NCI-H69 (cell line): ENCODE data around the gene CAPS2.
A peak's percentile ranks its signal among the peaks of the same experiment; 100 is the strongest.

Experiments
- DNase-seq: peaks from one replicate; lab custom pipeline; 2025; lab: John Stamatoyannopoulos, UW

Gene CAPS2

GRCh38 chr12:75305412-75306332, 24.5 kb downstream of the CAPS2 start:
- no peak for DNase-seq

- DNase-seq, result no peak
Measured at GRCh38 chr12:75302781-75303180, 27.3 kb downstream of the CAPS2 start.

GRCh38 chr12:75302225-75302624, 27.9 kb downstream of the CAPS2 start:
- no peak for DNase-seq

- DNase-seq, result no peak
Measured at GRCh38 chr12:75294797-75295196, 35.3 kb downstream of the CAPS2 start.

- no peak for DNase-seq
Measured at GRCh38 chr12:75294336-75294735, 35.8 kb downstream of the CAPS2 start.

- no peak for DNase-seq
Measured at GRCh38 chr12:75291014-75291413, 39.1 kb downstream of the CAPS2 start.

- DNase-seq, result peak; percentile 25
Measured at GRCh38 chr12:75289753-75290152, 40.4 kb downstream of the CAPS2 start.

- no peak for DNase-seq
Measured at GRCh38 chr12:75288860-75289259, 41.3 kb downstream of the CAPS2 start.

GRCh38 chr12:75275702-75276101, 54.4 kb downstream of the CAPS2 start:
- DNase-seq, result no peak

- DNase-seq, result no peak
Measured at GRCh38 chr12:75271576-75271975, 58.5 kb downstream of the CAPS2 start.

GRCh38 chr12:75270157-75270556, 60.0 kb downstream of the CAPS2 start:
- no peak for DNase-seq

- DNase-seq, result no peak
Measured at GRCh38 chr12:75269209-75269608, 60.9 kb downstream of the CAPS2 start.

- DNase-seq, result no peak
Measured at GRCh38 chr12:75260316-75260715, 69.8 kb downstream of the CAPS2 start.

- DNase-seq, result no peak
Measured at GRCh38 chr12:75259143-75259542, 71.0 kb downstream of the CAPS2 start.

GRCh38 chr12:75257510-75257909, 72.6 kb downstream of the CAPS2 start:
- DNase-seq, result no peak

- no peak for DNase-seq
Measured at GRCh38 chr12:75245108-75245507, 85.0 kb downstream of the CAPS2 start.

GRCh38 chr12:75239987-75240386, 90.1 kb downstream of the CAPS2 start:
- DNase-seq, result no peak

GRCh38 chr12:75236206-75236605, 93.9 kb downstream of the CAPS2 start:
- no peak for DNase-seq

- DNase-seq, result no peak
Measured at GRCh38 chr12:75227132-75227531, 103.0 kb downstream of the CAPS2 start.
